ENCODE results near the gene CCNB2.

DNA sequence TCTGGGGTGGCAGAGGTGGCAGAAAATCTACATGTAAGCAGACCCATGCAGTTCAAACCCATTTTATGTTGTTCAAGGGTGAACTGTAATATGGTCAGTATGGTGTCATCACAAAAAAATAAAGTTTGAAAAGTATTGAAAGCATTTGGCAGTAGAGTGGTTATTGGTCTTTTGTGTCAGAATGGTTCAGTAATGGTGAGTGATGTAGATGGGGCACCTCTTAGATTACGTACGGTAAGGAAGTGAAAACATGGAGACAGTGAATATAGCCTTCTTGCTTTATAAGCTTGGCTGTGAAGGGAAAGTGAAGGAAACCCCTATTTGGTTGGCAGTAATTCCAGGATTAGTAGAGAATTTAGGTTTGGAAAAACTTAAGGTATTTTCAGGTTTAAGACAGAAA is 17.2 kb upstream of the CCNB2 start:
- TF ChIP-seq CTCF (IDR thresholded peaks at IDR 0.05; ENCODE audit: extremely low read depth in 1 of 2, insufficient read depth in 1 of 2, low read depth in 1 of 2, low read length in 2 of 2), result no peak
- no peak for TF ChIP-seq MYC (IDR thresholded peaks at IDR 0.05; ENCODE audit: low read depth, low read length)
- TF ChIP-seq POLR2AphosphoS5 (IDR thresholded peaks at IDR 0.05; ENCODE audit: insufficient read depth, low read depth, low read length), result no peak
- TF ChIP-seq POLR2A (IDR thresholded peaks at IDR 0.05; ENCODE audit: low read depth, low read length), result no peak
- no peak for TF ChIP-seq EZH2 (IDR thresholded peaks at IDR 0.05; ENCODE audit: borderline replicate concordance, low read depth, low read length, severe bottlenecking)

Data from endothelial cell of umbilical vein (primary cell).